ENCODE data around the gene ZNF565. TPM values are rescaled to one million over a fixed set of nuclear protein-coding genes. Genes with fewer than 3 reads are reported as not detected.
A peak's percentile ranks its signal among the peaks of the same experiment; 100 is the strongest.

Gene ZNF565
- 3.2 TPM for polyA plus RNA-seq (2013, experiment 1 of 2)
- 3.6 TPM for polyA plus RNA-seq (2013, experiment 2 of 2)

DNA sequence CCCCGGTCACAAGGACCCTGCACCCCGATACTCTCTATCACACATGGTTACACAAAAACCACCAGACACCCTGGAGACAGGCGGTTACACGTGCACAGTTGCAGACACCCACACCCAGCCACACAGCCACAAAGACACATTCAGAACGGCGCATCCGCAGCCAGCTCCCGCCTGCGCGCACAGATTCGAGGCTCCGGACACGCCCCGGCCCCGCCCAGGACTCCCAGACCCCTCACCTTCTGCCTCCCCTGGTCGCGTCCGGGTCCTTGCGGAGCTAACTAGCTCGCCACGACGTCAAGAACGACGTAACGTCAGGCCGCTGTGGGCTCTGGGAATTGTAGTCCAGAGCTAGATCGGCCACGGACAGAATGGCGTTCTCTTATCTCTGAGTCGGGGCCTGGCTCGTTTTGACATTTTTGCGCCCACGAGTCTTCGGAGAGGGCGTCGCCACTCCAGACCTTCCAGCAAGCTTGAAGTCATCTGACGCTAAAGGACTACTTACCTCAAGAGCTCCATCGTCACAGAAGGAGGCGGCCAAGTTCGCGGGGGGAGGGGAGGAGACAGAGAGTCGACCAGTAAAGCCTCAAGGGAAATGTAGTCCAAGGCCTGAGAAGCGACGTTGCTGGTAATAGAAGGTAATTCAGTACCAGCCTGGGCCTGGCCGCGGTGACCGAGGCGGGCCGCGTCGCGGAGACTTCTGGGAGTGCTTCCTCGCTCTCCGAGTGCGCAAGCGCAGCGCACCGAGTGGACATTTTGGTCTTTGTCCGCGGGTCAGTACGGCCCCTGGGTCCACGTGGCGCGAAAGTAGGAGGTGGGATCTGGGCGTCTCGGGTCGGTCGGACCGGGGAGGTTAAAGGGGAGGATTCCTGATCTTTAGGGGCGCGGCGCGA is at the start of gene ZNF565, which contains the start of gene ZNF146:
Gene ZNF565, minus strand, starts transcription at position 280 of the 890 bp plus-strand sequence. CDS start 12,680 bp downstream, outside the sequence.
Gene ZNF146, plus strand, starts transcription at position 721 of the 890 bp plus-strand sequence. CDS start 21,335 bp downstream, outside the sequence.
- Histone ChIP-seq H3K9ac (ENCODE audit: low read depth, low read length) (peak within 1 kb of the TSS; percentile 99), H3K36me3 (ENCODE audit: insufficient read depth, low read length) (peaks cover 15% of the 10 kb centered on the region), H3K4me3 (ENCODE audit: low read length) (peak within 1 kb of the TSS; percentile 93), H3K4me1 (ENCODE audit: insufficient read depth, low read length) (0 out of 2 replicates have a peak, but pooled peaks cover 3% of the 10 kb centered on the region), H3K27ac (ENCODE audit: low read depth, low read length) (peak within 1 kb of the TSS; percentile 86), H3K27me3 (ENCODE audit: insufficient read depth, low read length) (no peaks in the 10 kb centered on the region), H3K9me3 (ENCODE audit: insufficient read depth, low read depth, low read length) (no peaks in the 10 kb centered on the region)
- WGBS = under 1% methylated on average over 73 of the region's 73 CpGs

GRCh38 chr19:36259211-36259610 is 44.7 kb upstream of the ZNF565 start:
- WGBS = 97% methylated on average over 20 of the region's 20 CpGs
- H3K4me3 ChIP-seq (ENCODE audit: low read length) = no peak overlapping the region

GRCh38 chr19:36258028-36258875 is 43.8 kb upstream of the ZNF565 start:
- peak overlapping the region; percentile 79 for H3K9ac ChIP-seq (ENCODE audit: low read depth, low read length)
- WGBS = 86% methylated on average over 28 of the region's 29 CpGs
- no peak overlapping the region for H3K27ac ChIP-seq (ENCODE audit: low read depth, low read length)
- H3K4me3 ChIP-seq (ENCODE audit: low read length) = peak overlapping the region; percentile 73
- peaks cover 5% of the 10 kb centered on the region; the same call in 1 of the 2 replicates for H3K36me3 ChIP-seq (ENCODE audit: insufficient read depth, low read length)
- H3K27me3 ChIP-seq (ENCODE audit: insufficient read depth, low read length) = peaks cover 5% of the 10 kb centered on the region
- 0 out of 2 replicates have a peak, but pooled peaks cover 4% of the 10 kb centered on the region for H3K9me3 ChIP-seq (ENCODE audit: insufficient read depth, low read depth, low read length)
- H3K4me1 ChIP-seq (ENCODE audit: insufficient read depth, low read length) = no peaks in the 10 kb centered on the region

More at GRCh38 chr19:36259211-36259610, 44.7 kb upstream of the ZNF565 start:
- Histone ChIP-seq H3K27ac (ENCODE audit: low read depth, low read length) (no peak overlapping the region), H3K9me3 (ENCODE audit: insufficient read depth, low read depth, low read length) (0 out of 2 replicates have a peak, but pooled peaks cover 4% of the 10 kb centered on the region), H3K9ac (ENCODE audit: low read depth, low read length) (no peak overlapping the region), H3K4me1 (ENCODE audit: insufficient read depth, low read length) (no peaks in the 10 kb centered on the region), H3K36me3 (ENCODE audit: insufficient read depth, low read length) (peaks cover 5% of the 10 kb centered on the region; the same call in 1 of the 2 replicates), H3K27me3 (ENCODE audit: insufficient read depth, low read length) (peaks cover 5% of the 10 kb centered on the region)

- Histone ChIP-seq H3K9ac (ENCODE audit: low read depth, low read length) (peak overlapping the region; percentile 79), H3K27me3 (ENCODE audit: insufficient read depth, low read length) (peaks cover 5% of the 10 kb centered on the region), H3K4me3 (ENCODE audit: low read length) (peak overlapping the region; percentile 73), H3K36me3 (ENCODE audit: insufficient read depth, low read length) (peaks cover 5% of the 10 kb centered on the region; the same call in 1 of the 2 replicates), H3K9me3 (ENCODE audit: insufficient read depth, low read depth, low read length) (0 out of 2 replicates have a peak, but pooled peaks cover 4% of the 10 kb centered on the region), H3K4me1 (ENCODE audit: insufficient read depth, low read length) (no peaks in the 10 kb centered on the region), H3K27ac (ENCODE audit: low read depth, low read length) (peak overlapping the region; percentile 55; the same call in 1 of the 2 replicates)
- 3% methylated on average over 37 of the region's 37 CpGs for WGBS
Measured at GRCh38 chr19:36257520-36257876, 43.0 kb upstream of the ZNF565 start.

DNA sequence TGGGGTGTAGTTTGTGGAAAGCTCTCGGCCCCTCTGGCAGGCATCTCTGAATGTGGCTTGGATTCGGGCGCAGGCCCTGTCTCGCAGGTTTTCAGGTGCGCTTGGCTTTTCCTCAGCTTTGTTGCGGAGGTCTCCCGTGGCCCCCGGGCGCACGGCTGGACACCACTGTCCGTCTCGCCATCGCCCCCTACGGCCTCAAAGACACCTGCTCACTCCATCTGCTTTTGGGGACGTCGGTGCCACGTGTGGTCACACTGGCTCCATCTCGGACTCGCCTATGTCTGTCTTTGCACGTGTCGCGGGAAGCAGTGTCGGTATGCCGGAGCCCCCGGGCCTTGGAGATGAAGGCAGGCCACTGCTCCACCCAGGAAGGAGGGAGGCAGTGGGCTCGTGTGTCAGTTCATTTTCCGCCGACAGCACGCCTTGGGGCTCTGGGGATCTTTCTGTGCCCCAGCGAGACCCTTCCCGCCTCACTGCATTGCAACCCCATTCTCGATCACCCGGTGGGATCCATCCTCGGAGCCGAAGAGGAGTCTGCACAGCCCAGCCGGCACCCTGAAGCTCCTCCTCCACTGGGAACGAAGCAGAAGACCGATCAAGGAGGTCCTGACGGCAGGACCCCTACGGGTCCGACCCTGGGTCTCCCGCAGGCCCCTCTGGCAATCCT is 42.5 kb upstream of the ZNF565 start:
- peak overlapping the region; percentile 73 for H3K4me3 ChIP-seq (ENCODE audit: low read length)
- H3K4me1 ChIP-seq (ENCODE audit: insufficient read depth, low read length) = no peaks in the 10 kb centered on the region
- H3K9ac ChIP-seq (ENCODE audit: low read depth, low read length) = peak overlapping the region; percentile 79
- peaks cover 5% of the 10 kb centered on the region; the same call in 1 of the 2 replicates for H3K36me3 ChIP-seq (ENCODE audit: insufficient read depth, low read length)
- H3K9me3 ChIP-seq (ENCODE audit: insufficient read depth, low read depth, low read length) = 0 out of 2 replicates have a peak, but pooled peaks cover 4% of the 10 kb centered on the region
- WGBS = 54% methylated on average over 42 of the region's 42 CpGs
- peaks cover 5% of the 10 kb centered on the region for H3K27me3 ChIP-seq (ENCODE audit: insufficient read depth, low read length)
- H3K27ac ChIP-seq (ENCODE audit: low read depth, low read length) = peak overlapping the region; percentile 55; the same call in 1 of the 2 replicates

DNA sequence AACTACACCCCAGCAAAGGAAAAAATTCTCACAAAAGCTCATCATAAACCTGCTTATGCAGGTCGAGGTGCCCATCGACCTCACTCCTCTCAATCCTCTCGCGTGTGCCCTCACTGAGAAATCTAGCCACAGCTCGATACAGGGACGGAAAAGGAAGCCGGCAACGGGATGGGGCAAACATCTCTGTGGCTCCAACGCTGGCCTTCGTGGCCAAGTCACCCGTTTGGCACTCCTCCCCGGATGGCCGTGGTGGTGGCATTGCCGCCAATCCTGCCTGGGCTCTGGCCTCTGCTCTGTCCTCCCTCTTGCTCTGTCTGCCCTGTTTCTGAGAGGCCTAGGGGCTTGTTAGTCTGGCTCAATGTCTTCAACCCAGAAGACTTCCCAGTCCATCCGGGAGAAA is 41.6 kb upstream of the ZNF565 start:
- Histone ChIP-seq H3K4me3 (ENCODE audit: low read length) (no peak overlapping the region), H3K9me3 (ENCODE audit: insufficient read depth, low read depth, low read length) (0 out of 2 replicates have a peak, but pooled peaks cover 4% of the 10 kb centered on the region), H3K27me3 (ENCODE audit: insufficient read depth, low read length) (peaks cover 5% of the 10 kb centered on the region), H3K36me3 (ENCODE audit: insufficient read depth, low read length) (peaks cover 5% of the 10 kb centered on the region; the same call in 1 of the 2 replicates), H3K27ac (ENCODE audit: low read depth, low read length) (no peak overlapping the region), H3K9ac (ENCODE audit: low read depth, low read length) (no peak overlapping the region), H3K4me1 (ENCODE audit: insufficient read depth, low read length) (no peaks in the 10 kb centered on the region)
- WGBS = 97% methylated on average over 15 of the region's 15 CpGs

GRCh38 chr19:36255316-36255715 is 40.9 kb upstream of the ZNF565 start:
- Histone ChIP-seq H3K4me3 (ENCODE audit: low read length) (no peak overlapping the region), H3K27me3 (ENCODE audit: insufficient read depth, low read length) (peaks cover 5% of the 10 kb centered on the region), H3K27ac (ENCODE audit: low read depth, low read length) (no peak overlapping the region), H3K9ac (ENCODE audit: low read depth, low read length) (no peak overlapping the region), H3K36me3 (ENCODE audit: insufficient read depth, low read length) (peaks cover 5% of the 10 kb centered on the region; the same call in 1 of the 2 replicates), H3K9me3 (ENCODE audit: insufficient read depth, low read depth, low read length) (0 out of 2 replicates have a peak, but pooled peaks cover 4% of the 10 kb centered on the region), H3K4me1 (ENCODE audit: insufficient read depth, low read length) (no peaks in the 10 kb centered on the region)
- 97% methylated on average over 28 of the region's 28 CpGs for WGBS

DNA sequence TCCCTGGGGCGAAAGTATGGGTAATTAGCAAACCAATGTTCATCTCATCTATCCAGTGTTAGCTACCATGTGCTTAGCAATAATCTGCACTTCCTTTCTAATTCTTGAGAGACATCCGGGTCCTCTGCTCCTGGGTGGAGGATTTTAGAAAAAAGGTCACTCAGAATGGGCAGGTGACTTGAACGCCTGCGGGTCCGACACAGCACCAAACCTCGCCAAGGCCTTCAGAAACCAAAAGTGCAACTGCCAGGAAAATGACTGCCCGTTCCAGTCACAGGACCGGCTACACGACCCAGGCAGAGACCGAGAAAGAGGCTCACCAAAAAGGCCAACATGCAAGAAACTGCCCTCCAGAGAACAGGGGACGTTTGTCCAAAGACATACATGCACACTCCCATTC is 40.4 kb upstream of the ZNF565 start:
- Histone ChIP-seq H3K27ac (ENCODE audit: low read depth, low read length) (no peak overlapping the region), H3K9ac (ENCODE audit: low read depth, low read length) (no peak overlapping the region), H3K36me3 (ENCODE audit: insufficient read depth, low read length) (peaks cover 5% of the 10 kb centered on the region; the same call in 1 of the 2 replicates), H3K4me1 (ENCODE audit: insufficient read depth, low read length) (no peaks in the 10 kb centered on the region), H3K9me3 (ENCODE audit: insufficient read depth, low read depth, low read length) (0 out of 2 replicates have a peak, but pooled peaks cover 4% of the 10 kb centered on the region), H3K27me3 (ENCODE audit: insufficient read depth, low read length) (peaks cover 5% of the 10 kb centered on the region), H3K4me3 (ENCODE audit: low read length) (no peak overlapping the region)
- 97% methylated on average over 11 of the region's 11 CpGs for WGBS

GRCh38 chr19:36252047-36252446 is 37.6 kb upstream of the ZNF565 start:
- H3K9me3 ChIP-seq (ENCODE audit: insufficient read depth, low read depth, low read length) = 0 out of 2 replicates have a peak, but pooled peaks cover 4% of the 10 kb centered on the region
- peaks cover 7% of the 10 kb centered on the region for H3K4me1 ChIP-seq (ENCODE audit: insufficient read depth, low read length)
- H3K27ac ChIP-seq (ENCODE audit: low read depth, low read length) = no peak overlapping the region
- no peak overlapping the region for H3K4me3 ChIP-seq (ENCODE audit: low read length)
- no peaks in the 10 kb centered on the region for H3K27me3 ChIP-seq (ENCODE audit: insufficient read depth, low read length)
- WGBS = 100% methylated on average over 1 of the region's 1 CpG
- no peak overlapping the region for H3K9ac ChIP-seq (ENCODE audit: low read depth, low read length)
- H3K36me3 ChIP-seq (ENCODE audit: insufficient read depth, low read length) = peaks cover 5% of the 10 kb centered on the region; the same call in 1 of the 2 replicates

GRCh38 chr19:36246006-36246481 is 31.6 kb upstream of the ZNF565 start:
- Histone ChIP-seq H3K27me3 (ENCODE audit: insufficient read depth, low read length) (no peaks in the 10 kb centered on the region), H3K9ac (ENCODE audit: low read depth, low read length) (no peak overlapping the region), H3K4me3 (ENCODE audit: low read length) (no peak overlapping the region; the same call in 1 of the 2 replicates), H3K9me3 (ENCODE audit: insufficient read depth, low read depth, low read length) (no peaks in the 10 kb centered on the region), H3K4me1 (ENCODE audit: insufficient read depth, low read length) (peaks cover 19% of the 10 kb centered on the region), H3K36me3 (ENCODE audit: insufficient read depth, low read length) (no peaks in the 10 kb centered on the region), H3K27ac (ENCODE audit: low read depth, low read length) (peak overlapping the region; percentile 90; the same call in 1 of the 2 replicates)
- WGBS = 95% methylated on average over 29 of the region's 29 CpGs

Data from HUES64 (cell line).